DND-41 (cell line): Measurements from ENCODE around the gene BIRC6.

Experiments used
- ATAC-seq: fragments of 200-7000 bp; cut with Tn5 transposase; 3 replicates; pipeline ENCODE4 v1.9.1; 2021; ENCODE audit warnings: low read depth; ENCODE audit not compliant: insufficient read depth
- DNase-seq: peaks from one replicate; pipeline ENCODE4 v3.0.0-alpha.2; 2020
- H2AFZ ChIP-seq: 2 replicates; pipeline ENCODE4 v1.6.0; 2012; ENCODE audit warnings: low read depth, low read length
- H3K27ac ChIP-seq: 2 replicates; pipeline ENCODE4 v1.5.1; 2012; ENCODE audit warnings: low read length, inconsistent platforms
- H3K27me3 ChIP-seq: fragments of 200-600 bp; sonication (generic); 2 replicates; pipeline ENCODE4 v1.6.0; 2012; ENCODE audit warnings: low read length, mild to moderate bottlenecking, inconsistent platforms; ENCODE audit not compliant: insufficient read depth, poor library complexity
- H3K36me3 ChIP-seq: 2 replicates; pipeline ENCODE4 v1.5.1; 2012; ENCODE audit warnings: low read length, inconsistent platforms; ENCODE audit not compliant: insufficient read depth
- H3K4me1 ChIP-seq: 2 replicates; pipeline ENCODE4 v1.5.1; 2012; ENCODE audit warnings: mild to moderate bottlenecking, low read length; ENCODE audit not compliant: insufficient read depth
- H3K4me2 ChIP-seq: 2 replicates; pipeline ENCODE4 v1.6.0; 2012; ENCODE audit warnings: mild to moderate bottlenecking, moderate library complexity, low read length, inconsistent platforms; ENCODE audit not compliant: insufficient read depth
- H3K4me3 ChIP-seq, 2 experiments: fragments of 200-600 bp in 1 of 2; shearing (Covaris generic) in 1 of 2; 2 replicates each; pipeline ENCODE4 v1.5.1; 2012 to 2016; ENCODE audit warnings: inconsistent platforms in 2 of 2, low read length in 2 of 2, mild to moderate bottlenecking in 2 of 2, low read depth in 1 of 2, moderate library complexity in 1 of 2
- H3K79me2 ChIP-seq: 2 replicates; pipeline ENCODE4 v1.6.0; 2012; ENCODE audit warnings: low read length, inconsistent platforms; ENCODE audit not compliant: insufficient read depth
- H3K9ac ChIP-seq: 2 replicates; pipeline ENCODE4 v1.6.0; 2012; ENCODE audit warnings: low read depth, mild to moderate bottlenecking, inconsistent platforms, low read length, moderate library complexity
- H3K9me3 ChIP-seq: 2 replicates; pipeline ENCODE4 v1.5.1; 2012; ENCODE audit warnings: low read length, moderate library complexity, mild to moderate bottlenecking, inconsistent platforms; ENCODE audit not compliant: insufficient read depth, severe bottlenecking
- H4K20me1 ChIP-seq: 2 replicates; pipeline ENCODE4 v1.6.0; 2012; ENCODE audit warnings: low read length; ENCODE audit not compliant: insufficient read depth
- CTCF ChIP-seq: IDR thresholded peaks from 2 replicates; pipeline ENCODE4 v1.5.1; 2012; ENCODE audit warnings: borderline replicate concordance, low read length, moderate library complexity, mild to moderate bottlenecking; ENCODE audit not compliant: poor library complexity, severe bottlenecking; ENCODE audit errors: extremely low read depth
- EZH2 ChIP-seq: IDR thresholded peaks from 3 replicates; pipeline ENCODE4 v1.6.1; 2012; ENCODE audit warnings: borderline replicate concordance, low read depth, mild to moderate bottlenecking, moderate library complexity, low read length, inconsistent platforms; ENCODE audit not compliant: severe bottlenecking

Gene BIRC6

GRCh38 chr2:32436150-32436549, 79.3 kb downstream of the BIRC6 start:
- peaks cover 17% of the 10 kb centered on the region for H3K79me2 ChIP-seq
- ATAC-seq = no peak

DNA sequence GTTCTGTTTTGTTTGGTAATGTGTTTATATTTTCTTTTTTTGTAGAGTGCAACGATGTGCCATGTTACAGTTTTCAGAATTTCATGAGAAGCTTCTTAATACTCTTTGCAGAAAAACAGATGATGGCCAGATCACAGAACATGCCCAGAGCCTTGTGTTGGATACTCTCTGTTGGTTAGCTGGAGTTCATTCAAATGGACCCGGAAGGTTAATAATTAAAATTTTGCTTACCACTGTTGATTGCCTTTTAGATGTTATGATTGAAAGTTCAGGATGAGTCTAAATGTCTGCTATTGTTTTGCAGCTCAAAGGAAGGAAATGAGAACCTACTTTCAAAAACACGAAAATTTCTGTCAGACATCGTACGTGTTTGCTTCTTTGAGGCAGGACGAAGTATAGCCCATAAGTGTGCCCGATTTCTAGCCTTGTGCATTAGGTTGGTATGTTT, 85.2 kb downstream of the BIRC6 start:
- H3K27ac ChIP-seq = no peak overlapping the region
- H3K36me3 ChIP-seq = peaks cover 89% of the 10 kb centered on the region
- no peak overlapping the region for H3K4me3 ChIP-seq
- H3K9ac ChIP-seq = no peak overlapping the region
- H4K20me1 ChIP-seq = no peaks in the 10 kb centered on the region
- H3K4me2 ChIP-seq = no peak overlapping the region
- H3K4me1 ChIP-seq = no peaks in the 10 kb centered on the region
- TF ChIP-seq CTCF = no peak
- no peaks in the 10 kb centered on the region for H3K9me3 ChIP-seq
- no peaks in the 10 kb centered on the region for H3K79me2 ChIP-seq
- no peaks in the 10 kb centered on the region for H3K27me3 ChIP-seq
- ATAC-seq (no peak), DNase-seq (no peak)
- H2AFZ ChIP-seq = no peak overlapping the region

More at GRCh38 chr2:32436150-32436549, 79.3 kb downstream of the BIRC6 start:
- Histone ChIP-seq H3K9me3 (no peaks in the 10 kb centered on the region), H3K27ac (no peak overlapping the region), H3K27me3 (no peaks in the 10 kb centered on the region), H2AFZ (no peak overlapping the region), H3K4me3 (no peak overlapping the region), H3K36me3 (peaks cover 85% of the 10 kb centered on the region), H4K20me1 (no peaks in the 10 kb centered on the region; the same call in 1 of the 2 replicates), H3K4me2 (no peak overlapping the region), H3K4me1 (no peaks in the 10 kb centered on the region), H3K9ac (no peak overlapping the region)
- DNase-seq = no peak
- TF ChIP-seq CTCF (no peak), EZH2 (no peak)

- no peaks in the 10 kb centered on the region for H3K27me3 ChIP-seq
- TF ChIP-seq EZH2 = no peak
- no peak for TF ChIP-seq CTCF
- no peak overlapping the region for H3K4me2 ChIP-seq
- H3K9ac ChIP-seq = no peak overlapping the region
- DNase-seq = no peak
- no peak overlapping the region for H3K4me3 ChIP-seq
- H3K79me2 ChIP-seq = no peaks in the 10 kb centered on the region
- H3K9me3 ChIP-seq = no peaks in the 10 kb centered on the region
- ATAC-seq = no peak
- no peaks in the 10 kb centered on the region for H3K4me1 ChIP-seq
- no peaks in the 10 kb centered on the region for H4K20me1 ChIP-seq
- H3K36me3 ChIP-seq = peaks cover 78% of the 10 kb centered on the region
- H2AFZ ChIP-seq = no peak overlapping the region
- no peak overlapping the region for H3K27ac ChIP-seq
These were observed 89.5 kb downstream of the BIRC6 start for GRCh38 chr2:32446369-32446768.

- no peak overlapping the region for H3K27ac ChIP-seq
These were observed 94.0 kb downstream of the BIRC6 start for GRCh38 chr2:32450851-32451250.

More at GRCh38 chr2:32450851-32451250, 94.0 kb downstream of the BIRC6 start:
- Histone ChIP-seq H3K4me3 (no peak overlapping the region), H3K9ac (no peak overlapping the region), H3K79me2 (no peaks in the 10 kb centered on the region), H2AFZ (no peak overlapping the region), H3K4me1 (no peaks in the 10 kb centered on the region), H3K36me3 (peaks cover 47% of the 10 kb centered on the region), H3K27me3 (no peaks in the 10 kb centered on the region), H3K9me3 (no peaks in the 10 kb centered on the region), H4K20me1 (no peaks in the 10 kb centered on the region), H3K4me2 (no peak overlapping the region)
- DNase-seq (no peak), ATAC-seq (no peak)
- no peak for TF ChIP-seq EZH2
- no peak for TF ChIP-seq CTCF
